NCI-H2107 treated with DMSO at 0.1 percent for 48 hours (cell line): Measurements from ENCODE around the gene ADAM22.
"Not testable (repeated sequence)": the region's sequence is repeated elsewhere in the genome, so short reads cannot be mapped to it uniquely, and the experiment has no call there.

Experiments used
- DNase-seq: peaks from one replicate; lab custom pipeline; 2025; ENCODE audit not compliant: unreplicated experiment; lab: John Stamatoyannopoulos, UW

The ADAM22 gene, protein sequence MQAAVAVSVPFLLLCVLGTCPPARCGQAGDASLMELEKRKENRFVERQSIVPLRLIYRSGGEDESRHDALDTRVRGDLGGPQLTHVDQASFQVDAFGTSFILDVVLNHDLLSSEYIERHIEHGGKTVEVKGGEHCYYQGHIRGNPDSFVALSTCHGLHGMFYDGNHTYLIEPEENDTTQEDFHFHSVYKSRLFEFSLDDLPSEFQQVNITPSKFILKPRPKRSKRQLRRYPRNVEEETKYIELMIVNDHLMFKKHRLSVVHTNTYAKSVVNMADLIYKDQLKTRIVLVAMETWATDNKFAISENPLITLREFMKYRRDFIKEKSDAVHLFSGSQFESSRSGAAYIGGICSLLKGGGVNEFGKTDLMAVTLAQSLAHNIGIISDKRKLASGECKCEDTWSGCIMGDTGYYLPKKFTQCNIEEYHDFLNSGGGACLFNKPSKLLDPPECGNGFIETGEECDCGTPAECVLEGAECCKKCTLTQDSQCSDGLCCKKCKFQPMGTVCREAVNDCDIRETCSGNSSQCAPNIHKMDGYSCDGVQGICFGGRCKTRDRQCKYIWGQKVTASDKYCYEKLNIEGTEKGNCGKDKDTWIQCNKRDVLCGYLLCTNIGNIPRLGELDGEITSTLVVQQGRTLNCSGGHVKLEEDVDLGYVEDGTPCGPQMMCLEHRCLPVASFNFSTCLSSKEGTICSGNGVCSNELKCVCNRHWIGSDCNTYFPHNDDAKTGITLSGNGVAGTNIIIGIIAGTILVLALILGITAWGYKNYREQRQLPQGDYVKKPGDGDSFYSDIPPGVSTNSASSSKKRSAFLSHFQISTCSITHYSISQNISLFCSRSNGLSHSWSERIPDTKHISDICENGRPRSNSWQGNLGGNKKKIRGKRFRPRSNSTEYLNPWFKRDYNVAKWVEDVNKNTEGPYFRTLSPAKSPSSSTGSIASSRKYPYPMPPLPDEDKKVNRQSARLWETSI

DNA sequence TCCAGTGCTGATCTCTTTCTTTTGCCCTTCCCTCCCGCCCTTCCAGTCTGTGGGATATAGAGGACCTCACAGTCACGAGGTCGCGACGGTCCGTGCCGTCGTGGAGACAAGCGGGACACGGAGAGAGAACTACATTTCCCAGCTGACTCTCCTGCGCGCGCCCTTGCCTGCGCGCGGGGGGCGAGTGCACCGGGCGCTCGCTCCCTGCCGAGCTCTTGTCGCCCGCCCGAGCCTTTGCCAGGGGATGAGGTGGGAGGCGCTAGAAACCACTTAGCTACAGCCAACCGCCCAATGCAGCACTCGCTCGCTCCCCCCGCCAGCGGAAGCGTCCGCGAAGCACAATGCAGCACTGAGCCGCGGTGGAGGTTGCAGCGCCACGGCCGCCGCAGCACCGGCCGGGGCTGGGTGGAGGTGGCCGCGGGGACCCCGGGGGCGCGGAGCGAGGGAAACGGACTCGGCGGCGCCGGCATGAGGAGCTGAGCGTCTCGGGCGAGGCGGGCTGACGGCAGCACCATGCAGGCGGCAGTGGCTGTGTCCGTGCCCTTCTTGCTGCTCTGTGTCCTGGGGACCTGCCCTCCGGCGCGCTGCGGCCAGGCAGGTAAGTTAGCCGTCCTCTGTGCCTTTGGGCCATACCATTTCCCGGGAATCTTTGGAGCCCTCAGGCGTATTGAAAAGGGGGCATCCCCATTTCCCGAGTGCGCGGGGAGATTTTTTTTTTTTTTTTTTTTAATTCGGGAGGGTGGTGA lies at the start of gene ADAM22:
Gene ADAM22, plus strand, starts transcription at position 299 of the 746 bp plus-strand sequence. Its CDS starts 215 bp downstream, at position 514.
- peak; percentile 90 for DNase-seq

DNA sequence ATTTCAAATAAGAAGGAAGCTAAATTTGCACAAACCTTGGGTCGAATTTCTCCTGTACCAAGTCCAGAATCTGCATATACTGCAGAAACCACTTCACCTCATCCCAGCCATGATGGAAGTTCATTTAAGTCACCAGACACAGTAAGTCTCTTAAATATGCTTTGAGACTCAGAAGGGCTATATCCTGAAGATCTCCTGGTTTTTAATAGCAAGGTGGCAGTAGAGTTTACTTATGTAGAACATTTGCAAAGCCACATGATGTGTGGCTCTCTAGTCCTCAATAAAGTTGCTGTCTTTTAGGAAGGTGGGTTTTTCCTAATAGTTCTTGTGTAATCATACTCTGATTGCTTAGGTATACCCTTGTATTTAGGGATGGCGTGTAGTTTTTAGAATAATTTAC lies 49.0 kb upstream of the ADAM22 start:
- no peak for DNase-seq

DNA sequence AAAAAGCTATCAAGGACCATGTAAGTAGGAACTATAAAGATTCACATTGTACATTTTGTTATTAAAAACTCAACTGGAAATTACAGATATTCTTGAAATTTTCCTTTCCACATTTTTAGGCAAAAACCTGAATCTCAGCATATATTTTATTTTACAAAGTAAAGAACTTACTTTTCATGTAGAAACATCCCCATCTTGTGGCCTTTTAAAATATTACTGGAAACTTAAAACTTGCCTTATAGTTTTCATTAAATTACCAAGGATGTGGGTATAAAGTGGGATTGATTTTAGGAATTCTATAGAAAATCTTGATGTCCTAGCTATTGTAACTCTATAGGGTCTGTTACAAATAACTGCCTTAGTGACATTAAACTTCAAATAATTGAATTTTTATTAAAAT lies 47.2 kb upstream of the ADAM22 start:
- DNase-seq = no peak

DNA sequence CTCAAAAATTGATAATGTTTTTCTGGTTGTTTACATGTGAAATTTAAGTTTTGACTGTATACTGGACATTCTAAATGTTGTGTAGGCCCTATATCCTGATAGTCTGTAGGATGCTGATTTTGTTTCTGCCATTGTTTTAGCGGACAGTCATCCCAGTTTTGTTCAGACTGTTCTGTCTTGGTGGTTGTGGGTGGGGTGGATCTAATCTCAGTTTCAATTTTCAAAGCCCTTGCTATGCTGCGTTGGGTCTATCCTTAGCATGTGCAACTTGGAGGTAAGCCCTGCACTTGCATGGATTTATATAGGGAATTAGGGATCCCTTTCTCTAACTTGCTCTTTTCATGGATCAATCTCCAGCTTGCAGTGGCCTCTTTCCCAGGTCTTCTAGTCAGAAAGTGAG lies 38.7 kb upstream of the ADAM22 start:
- DNase-seq = no peak

DNA sequence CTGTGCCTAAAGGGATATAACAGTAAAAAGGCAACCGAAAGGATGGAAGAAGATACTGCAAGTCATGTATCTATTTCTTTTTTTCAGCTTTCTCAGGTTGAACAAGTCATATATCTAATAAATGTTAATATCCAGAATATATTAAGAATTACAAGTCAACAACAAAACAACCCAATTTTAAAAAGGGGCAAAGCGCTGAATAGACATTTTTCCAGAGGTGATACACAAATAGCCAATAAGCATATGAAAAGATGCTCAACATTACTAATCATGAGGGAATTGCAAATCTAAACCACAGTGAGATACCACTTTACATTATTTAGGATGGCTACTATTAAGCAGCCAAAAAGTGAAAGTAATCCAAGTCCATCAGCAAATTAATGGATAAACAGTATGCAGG lies 34.8 kb upstream of the ADAM22 start:
- no peak for DNase-seq

DNA sequence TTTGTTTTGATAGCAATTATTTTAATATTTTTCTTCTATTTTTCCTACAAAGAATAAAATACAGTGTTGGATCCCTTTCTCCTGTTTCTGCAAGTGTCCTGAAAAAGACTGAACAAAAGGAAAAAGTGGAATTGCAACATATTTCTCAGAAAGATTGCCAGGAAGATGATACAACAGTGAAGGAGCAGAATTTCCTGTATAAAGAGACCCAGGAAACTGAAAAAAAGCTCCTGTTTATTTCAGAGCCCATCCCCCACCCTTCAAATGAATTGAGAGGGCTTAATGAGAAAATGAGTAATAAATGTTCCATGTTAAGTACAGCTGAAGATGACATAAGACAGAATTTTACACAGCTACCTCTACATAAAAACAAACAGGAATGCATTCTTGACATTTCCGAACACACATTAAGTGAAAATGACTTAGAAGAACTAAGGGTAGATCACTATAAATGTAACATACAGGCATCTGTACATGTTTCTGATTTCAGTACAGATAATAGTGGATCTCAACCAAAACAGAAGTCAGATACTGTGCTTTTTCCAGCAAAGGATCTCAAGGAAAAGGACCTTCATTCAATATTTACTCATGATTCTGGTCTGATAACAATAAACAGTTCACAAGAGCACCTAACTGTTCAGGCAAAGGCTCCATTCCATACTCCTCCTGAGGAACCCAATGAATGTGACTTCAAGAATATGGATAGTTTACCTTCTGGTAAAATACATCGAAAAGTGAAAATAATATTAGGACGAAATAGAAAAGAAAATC lies 26.7 kb upstream of the ADAM22 start:
- DNase-seq = not testable (repeated sequence)

DNA sequence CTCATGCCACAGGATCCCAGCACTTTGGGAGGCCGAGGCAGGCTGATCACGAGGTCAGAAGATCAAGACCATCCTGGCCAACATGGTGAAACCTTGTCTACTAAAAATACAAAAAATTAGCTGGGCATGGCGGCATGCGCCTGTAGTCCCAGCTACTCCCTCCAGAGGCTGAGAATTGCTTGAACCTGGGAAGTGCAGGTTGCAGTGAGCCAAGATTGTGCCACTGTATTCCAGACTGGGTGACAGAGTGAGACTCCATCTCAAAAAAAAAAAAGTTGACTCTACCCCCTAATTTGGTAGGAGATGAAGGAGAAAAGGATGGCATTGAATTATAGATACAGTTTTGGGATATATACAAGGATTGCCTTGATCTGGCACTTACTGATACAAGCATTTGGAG lies 25.2 kb upstream of the ADAM22 start:
- not testable (repeated sequence) for DNase-seq

DNA sequence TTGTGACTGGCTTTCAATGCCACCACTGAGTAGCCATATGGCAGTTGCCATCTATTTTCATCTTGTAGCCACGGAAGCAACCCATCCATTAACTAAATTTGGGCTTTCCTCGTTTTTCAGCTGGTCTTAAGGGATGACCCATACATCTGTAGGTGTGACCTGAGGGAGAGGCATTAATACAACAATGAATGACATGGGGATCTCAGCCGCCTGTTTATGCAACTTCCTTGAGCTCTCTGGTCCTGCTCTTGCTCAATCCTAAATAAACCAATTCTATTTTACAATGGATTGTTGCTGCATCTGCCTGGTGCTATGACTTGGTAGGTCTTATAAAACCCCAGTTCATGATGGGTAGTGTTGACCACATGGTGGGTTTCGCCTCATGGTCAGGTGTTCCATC lies 21.9 kb upstream of the ADAM22 start:
- DNase-seq = no peak

DNA sequence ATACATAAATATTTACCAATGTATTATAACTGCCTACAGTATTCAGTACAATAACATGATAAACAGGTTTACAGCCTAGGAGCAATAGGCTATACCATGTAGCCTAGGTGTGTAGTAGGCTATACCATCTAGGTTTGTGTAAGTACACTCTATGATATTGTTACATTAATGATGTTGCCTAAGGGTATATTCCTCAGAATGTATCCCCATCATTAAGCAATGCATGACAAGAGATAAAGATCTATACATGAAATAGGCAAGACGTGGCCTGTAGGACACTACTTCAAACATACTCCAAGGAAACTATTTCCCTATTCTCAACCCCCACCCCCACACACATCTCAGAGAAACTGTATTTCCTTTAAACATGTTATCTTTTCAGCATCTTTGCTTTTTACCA lies 15.3 kb upstream of the ADAM22 start:
- no peak for DNase-seq

DNA sequence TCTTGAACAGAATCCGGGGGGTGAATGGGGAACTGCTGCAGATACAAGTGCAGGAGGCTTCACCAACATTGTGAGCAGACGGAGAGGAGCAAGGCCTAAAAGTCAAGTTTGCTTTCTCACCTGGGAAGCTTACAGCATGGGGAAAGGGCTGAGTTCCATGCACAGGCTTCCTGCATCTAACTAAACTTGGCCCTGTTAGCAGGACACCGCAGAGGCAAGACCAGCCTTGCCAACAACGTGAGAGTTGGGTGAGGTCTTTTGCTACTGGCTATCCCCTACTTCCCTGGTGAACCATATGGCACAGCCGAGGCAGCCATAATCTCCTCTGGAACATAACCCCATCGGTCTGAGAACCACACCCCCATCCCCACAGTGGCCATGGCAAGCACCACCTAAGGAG lies 14.2 kb upstream of the ADAM22 start:
- DNase-seq = no peak

DNA sequence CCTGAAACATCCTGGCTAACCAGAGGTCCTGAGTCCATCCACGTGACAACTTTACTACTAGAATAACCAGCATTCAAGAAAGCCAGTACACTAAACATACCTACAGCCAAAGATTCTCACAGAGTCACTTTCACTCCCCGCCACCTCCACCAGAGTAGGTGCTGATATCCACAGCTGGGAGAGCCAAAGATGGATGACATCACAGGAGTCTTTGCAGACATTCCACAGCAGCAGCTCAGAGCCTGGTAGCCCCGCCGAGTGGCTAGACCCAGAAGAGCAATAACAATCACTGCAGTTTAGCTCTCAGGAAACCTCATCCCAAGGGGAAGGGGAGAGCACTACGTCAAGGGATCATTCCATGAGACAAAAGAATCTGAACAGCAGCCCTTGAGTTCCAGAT lies 13.5 kb upstream of the ADAM22 start:
- no peak for DNase-seq

DNA sequence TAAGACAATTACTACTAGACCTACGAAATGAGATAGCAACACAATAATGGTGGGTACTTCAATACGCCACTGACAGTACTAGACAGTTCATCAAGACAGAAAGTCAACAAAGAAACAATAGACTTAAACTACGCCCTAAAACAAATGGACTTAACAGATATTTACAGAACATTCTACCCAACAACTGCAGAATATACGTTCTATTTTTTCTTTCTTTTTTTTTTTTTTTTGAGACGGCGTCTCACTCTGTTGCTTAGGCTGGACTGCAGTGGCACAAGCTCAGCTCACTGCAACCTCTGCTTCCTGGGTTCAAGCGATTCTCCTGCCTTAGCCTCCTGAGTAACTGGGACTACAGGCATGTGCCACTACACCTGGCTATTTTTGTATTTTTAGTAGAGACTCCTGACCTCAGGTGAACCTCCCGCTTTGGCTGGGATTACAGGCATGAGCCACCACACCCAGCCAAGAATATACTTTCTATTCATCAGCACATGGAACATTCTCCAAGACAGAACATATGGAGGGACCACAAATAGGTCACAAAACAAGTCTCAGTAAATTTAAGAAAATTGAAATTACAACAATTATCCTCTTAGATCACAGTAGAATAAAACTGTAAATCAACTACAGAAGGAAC lies 11.2 kb upstream of the ADAM22 start:
- DNase-seq = not testable (repeated sequence)

DNA sequence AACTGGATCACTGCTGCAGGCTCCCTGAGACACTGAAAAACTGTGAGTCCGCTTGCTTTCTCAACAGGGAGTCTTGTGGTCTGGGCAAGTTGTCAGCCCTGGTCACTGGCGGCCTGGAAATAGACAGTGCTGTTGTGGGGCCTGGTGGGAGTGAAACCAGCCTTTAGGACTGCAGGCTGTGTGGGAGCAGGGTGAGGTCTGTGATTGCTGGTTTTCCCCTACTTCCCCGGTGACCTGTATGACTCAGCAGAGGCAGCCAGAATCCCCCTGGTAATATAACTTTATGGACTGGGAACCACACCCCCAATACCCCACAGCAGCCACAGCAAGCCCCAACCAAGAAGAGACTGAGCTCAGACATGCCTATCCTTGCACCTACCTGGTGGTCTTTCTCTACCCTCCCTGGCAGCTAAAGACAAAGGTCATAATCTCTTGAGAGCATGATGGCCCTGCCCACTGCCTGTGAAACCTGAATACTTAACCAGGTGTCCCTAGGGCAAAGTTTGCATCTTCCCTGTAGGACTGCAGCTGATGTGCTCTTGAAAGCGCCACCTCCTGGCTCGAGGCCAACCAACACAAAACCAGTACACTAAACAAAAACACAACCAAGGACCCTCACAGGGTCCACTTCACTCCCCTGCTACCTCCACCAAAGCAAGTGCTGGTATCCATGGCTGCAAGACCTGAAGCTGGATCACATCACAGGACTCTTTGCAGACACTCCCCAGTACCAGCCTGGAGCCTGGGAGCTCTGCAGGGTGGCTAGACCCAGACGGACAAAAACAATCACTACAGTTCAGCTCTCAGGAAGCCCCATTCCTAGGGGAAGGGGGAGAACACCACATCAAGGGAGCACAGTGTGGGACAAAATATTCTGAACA lies 7.2 kb upstream of the ADAM22 start:
- peak; percentile 53 for DNase-seq

DNA sequence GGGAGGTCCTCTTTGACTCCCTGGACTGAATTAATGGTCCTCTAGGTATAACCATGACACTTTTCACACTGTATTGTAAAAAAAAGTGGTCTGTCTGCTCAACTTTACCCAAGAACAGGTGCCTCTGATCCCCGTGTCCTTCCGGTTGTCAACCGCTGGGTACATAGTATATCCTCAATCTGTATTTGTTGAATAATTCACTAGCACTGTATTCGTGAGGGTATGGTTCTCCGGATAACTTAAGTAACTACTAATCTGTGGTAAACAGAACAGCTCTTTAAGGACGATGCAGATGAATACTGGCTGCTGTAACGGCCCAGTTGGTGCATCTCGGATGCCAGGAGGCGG lies 472 bp upstream of the ADAM22 start:
- peak; percentile 74 for DNase-seq

DNA sequence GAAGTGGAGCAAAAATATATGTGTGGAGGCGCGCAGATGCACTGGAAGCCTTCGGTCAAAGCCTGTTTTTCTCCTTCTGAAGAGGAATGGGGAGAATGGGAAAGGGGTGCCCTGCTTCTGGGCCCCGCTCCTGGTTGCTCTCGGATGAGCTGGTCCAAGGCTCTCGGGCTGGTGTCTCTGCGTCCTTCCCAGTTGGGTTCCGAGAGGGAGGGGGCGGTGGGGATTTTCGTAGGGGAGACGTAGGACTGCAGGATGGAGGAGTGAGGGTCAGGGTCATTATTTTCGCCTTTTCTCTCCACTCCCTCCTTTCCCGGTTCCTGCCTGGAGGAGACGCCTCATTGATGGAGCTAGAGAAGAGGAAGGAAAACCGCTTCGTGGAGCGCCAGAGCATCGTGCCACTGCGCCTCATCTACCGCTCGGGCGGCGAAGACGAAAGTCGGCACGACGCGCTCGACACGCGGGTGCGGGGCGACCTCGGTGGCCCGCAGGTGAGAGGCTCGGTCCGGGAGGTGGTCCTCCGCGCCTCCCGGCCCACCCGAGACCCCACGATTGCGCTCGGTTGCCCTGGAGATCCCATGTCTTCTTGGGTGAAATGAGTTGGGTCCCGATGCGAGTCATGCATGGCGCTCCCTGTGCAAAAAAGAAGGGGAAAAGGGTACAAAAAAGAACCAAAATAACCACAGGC lies 790 bp downstream of the ADAM22 start:
- DNase-seq = peak; percentile 13

DNA sequence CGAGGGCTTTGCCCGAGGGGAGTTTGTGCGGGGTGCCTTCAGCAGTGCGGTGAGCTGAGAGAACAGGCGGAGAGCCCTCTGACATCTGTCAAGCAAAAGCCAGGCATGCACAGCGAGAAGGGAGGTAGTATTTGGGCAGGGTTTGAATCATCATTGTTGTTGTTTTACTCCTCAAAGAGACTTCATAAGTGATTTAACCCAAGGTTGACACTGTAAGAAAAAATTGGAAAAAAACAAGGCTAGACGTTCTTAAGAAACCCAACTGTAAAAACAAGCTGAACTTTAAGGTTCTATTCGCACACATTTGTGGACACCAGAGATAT lies 1.3 kb downstream of the ADAM22 start:
- DNase-seq = peak; percentile 5

DNA sequence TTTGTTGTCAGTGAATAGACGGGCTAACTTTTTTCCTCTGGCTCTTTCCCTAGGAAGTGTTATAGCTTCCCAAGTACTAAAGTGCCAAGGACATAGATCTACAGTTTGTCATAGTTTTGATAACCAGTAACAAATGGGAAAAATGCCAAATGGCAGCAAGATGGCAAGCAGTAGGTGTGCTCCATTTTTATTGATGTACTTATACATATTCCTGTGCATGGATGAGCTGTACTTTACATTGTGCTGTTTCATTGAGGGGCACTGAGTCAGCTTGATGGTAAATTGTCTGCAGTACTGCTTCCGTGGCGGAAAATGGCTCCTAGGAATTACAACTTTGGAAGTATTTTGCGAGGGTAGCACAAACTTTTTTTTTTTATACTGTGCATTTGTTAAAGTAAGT lies 7.1 kb downstream of the ADAM22 start:
- no peak for DNase-seq

DNA sequence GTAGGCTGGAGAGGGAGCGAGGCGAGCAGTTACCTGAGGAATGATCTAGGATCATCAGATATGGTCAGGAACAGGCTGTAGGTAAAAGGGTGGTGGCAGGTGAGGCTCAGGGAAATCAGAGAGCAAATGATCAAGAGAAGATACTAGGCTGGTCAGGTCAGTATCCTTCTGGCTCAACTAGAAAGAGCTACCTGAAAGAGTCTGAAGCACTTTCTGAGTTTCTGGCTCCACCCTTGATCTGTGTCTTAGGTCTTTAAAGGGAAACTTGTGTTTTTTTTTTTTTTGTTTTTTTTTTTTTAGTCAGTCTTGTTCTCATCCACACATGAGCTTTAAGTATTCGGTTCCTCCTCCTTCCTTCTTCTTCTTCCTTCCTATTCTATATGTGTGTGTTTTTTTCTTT lies 10.5 kb downstream of the ADAM22 start:
- DNase-seq = no peak

DNA sequence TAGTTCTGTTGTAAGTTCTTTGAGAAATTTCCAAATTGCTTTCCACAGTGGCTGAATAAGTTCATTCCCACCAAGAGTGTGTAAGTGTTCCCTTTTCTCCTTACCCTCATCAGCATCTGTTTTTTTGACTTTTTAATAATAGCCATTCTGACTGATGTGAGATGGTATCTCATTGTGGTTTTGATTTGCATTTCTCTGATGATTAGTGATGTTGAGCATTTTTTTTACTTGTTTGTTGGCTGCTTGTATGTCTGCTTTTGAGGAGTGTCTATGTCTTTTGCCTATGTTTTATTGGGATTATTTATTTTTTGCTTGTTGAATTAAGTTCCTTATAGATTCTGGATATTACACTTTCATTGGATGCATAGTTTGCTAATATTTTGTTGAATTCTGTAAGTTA lies 11.9 kb downstream of the ADAM22 start:
- DNase-seq = not testable (repeated sequence)
